Bronchus fibroblast of lung (primary cell): Measurements from ENCODE around the gene VCP. TPM values are rescaled to one million over a fixed set of nuclear protein-coding genes. Genes with fewer than 3 reads are reported as not detected.

Source experiments
- total RNA-seq: library from RNA; depleted of rRNA; stranded (reverse); fragments of >200 nt; gene quantifications from 2 replicates; pipeline ENCODE4 v1.2.3, GENCODE V29; 2015

The VCP gene
- 266 and 279 TPM in 2 replicates for total RNA-seq

DNA sequence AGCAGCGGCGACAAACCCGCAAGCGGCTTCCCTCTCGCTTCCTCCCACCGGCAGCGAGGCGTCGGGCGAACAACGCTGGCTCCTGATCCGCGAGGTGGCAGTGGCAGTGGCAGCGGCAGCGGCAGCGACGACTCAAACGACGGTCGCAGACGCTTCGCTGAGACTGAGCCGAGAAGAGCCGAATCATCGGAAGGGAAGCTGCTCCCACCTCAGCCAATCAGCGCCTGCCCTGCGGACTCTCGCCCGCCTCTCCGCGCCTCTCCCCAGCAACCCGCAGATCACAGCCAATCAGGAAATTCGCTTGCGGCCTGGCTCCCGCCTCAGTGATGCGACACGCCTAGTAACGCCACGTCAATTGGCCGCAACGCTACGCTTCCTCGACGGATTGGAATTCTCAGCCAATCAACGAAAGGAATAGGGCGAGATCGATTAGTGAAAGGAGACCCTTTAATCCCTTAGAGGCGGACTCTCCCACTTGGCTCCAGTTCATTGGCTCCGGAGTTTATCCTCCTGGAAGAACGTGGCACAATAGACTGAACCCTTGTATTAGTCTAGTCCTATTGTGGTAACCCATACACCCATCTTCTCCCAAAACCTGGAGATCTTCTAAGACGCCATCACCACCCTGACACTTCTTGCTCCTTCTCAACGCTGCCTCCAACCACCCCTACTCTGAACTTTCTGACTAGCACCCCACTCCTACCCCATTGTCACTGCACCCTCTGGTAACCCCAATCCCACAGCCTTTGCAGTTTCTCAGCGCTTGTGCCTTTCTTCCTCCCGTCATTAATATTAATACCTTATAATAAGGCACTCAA is at the start of gene VCP:
TSS of gene VCP (minus strand) at position 165 of the 818 bp plus-strand sequence. CDS start 272 bp downstream, outside the sequence.

DNA sequence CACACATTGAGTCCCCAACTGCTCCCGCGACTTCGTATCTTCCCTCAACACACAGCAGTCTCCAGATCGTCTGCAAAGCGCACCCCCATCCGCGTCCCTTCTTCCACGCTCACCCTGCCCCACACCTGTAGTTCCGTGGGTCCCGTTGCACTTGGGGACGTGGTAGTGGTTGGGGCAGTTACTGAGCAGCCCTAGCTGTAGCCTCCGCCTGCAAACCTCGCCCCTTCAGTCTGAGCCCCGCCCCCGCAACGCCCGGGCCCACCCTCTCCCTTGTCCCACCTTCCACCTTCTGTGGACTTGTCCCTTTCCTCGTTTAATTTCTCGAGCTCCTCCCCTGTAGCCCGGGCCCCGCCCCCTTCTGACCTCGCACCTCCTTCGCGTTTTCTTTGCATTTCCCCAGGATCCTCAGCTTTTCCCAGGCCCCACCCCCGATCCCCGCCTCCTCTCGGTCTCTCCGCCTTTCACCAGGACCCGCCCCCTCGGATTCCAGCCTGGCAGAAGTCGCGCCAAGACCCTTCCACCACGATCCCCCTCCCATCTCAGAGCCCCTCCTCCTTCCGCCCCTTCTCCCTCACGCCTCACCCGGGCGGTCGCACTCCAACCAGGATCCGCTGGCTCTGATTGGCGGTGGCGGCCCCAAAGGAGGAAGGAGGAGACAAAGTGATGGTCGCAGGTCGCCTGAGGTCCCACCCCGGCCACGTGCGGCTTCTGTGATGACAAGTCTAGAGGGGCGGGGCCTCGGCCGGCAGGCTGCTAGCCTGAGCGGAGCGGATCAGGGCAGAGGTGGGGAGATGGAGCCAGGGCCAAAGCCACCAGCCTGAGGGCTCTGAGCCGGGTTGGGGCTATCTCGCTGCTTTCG is 43.5 kb upstream of the VCP start, which contains the start of gene ATOSB:
TSS of gene ATOSB (minus strand) at position 183 of the 859 bp plus-strand sequence. CDS start 7,588 bp downstream, outside the sequence.

DNA sequence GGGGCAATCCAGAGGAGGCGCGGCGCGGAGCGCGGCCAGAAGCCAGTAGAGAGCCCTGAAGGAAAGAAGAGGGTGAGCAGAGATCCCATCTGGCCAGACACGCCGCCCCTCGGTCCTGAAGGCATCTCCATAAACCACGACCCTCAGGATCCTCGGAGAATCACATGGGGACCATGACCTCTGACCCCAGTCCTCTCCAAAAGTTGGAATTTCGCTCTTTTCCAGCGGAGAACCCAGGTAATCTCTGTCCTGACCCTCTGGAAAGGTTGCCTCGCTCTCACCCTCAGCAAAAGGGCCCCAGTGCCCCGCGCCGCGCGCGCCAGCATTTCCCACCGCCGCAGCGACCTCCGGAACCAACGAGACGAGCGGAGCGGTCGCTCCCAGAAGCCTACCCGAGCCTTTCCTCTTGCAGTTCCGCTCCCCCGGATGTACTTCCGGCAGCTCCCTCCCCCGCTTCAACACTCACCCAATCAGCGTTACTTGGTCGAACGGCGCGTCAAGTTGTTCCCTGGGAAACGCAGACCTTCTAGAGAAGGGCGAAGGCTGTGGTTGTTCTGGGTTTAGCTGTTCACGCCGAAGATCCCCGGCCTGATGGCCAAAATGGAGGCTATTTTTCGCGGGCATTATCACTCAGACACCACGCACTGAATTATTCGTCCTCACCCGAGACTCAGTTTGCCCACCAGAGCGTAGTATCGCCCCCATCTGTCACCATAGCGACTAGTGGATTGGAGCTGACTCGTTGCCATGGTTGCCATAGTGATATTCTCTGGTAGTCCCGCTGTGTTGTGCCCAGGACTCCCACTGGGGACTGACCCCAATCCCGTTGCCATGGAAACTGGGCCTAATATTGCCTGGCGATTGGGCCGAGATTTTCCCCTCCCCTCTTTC is 30.6 kb upstream of the VCP start, which contains the start of gene STOML2:
TSS of gene STOML2 (minus strand) at position 363 of the 891 bp plus-strand sequence. CDS start at position 326, 37 bp downstream.

DNA sequence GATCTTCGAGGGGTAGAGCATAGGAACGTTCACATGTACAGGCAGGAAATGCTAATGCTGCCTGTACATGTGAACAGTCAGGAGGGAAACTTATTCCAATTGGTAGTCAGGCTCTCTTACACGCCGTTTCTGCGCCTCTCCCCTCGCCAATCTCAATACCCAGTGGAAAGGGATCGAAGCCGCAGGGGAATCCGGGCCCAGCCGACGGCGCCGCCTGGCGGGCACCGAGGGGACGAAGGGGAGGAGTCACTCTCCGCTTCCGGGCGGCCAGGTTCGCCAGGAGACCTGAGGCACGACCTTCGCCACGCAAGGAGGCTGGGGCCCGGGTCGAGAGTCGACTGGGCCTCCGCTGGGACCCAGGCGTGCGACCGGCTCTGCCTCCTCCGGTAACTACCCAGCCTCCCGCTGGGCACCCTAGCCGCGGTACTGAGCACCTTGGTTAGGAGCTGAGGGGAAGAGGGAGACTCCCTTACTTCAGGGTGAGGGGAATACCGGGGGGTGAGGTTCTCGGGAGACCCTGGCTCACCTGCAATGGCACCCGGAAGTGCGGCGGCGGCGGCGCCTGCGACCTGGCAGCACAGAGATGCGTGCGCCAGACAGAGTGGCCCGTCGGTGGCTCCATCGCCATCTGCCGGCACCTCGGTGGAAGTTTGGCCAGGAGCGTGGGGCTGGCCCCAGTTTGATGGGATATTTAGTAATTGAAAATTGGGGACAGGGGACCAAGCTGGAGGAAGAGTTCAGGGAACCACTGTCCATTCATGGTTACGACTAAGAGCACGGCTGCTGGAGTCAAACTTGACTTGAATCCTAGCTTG is 23.8 kb upstream of the VCP start, which contains the start of gene PIGO:
TSS of gene PIGO (minus strand) at position 557 of the 815 bp plus-strand sequence. CDS start 1,026 bp downstream, outside the sequence.

GRCh38 chr9:35079426-35080341 is 7.3 kb upstream of the VCP start, which contains the start of gene FANCG:
Gene FANCG, minus strand, starts transcription at chr9:35079942. Its CDS starts 418 bp downstream, at chr9:35079524.

Other genes starting within 250 kb of the VCP start
- gene PHF24, start 114.3 kb downstream of the VCP start, total RNA-seq = 0.17 and 0.74 TPM in 2 replicates
- 11.1 and 12.9 TPM in 2 replicates for gene DNAJB5, start 82.9 kb downstream of the VCP start, total RNA-seq
- 47.9 and 48.5 TPM in 2 replicates for gene FANCG, start 7.3 kb upstream of the VCP start, total RNA-seq
- gene PIGO, start 24.0 kb upstream of the VCP start, total RNA-seq = 22.4 and 26.3 TPM in 2 replicates
- 225 and 245 TPM in 2 replicates for gene STOML2, start 30.5 kb upstream of the VCP start, total RNA-seq
- 11.3 and 15.8 TPM in 2 replicates for gene ATOSB, start 43.2 kb upstream of the VCP start, total RNA-seq
- 11.1 and 11.3 TPM in 2 replicates for gene UNC13B, start 89.4 kb upstream of the VCP start, total RNA-seq